ACC112 (cell line): ENCODE results near the gene GORASP1.

Experiments
- H2AFZ ChIP-seq: fragments of 200-600 bp; sonication (generic); one replicate; pipeline ENCODE4 v1.6.0; 2017; ENCODE audit warnings: antibody characterized with exemption, low read length; ENCODE audit not compliant: unreplicated experiment
- H3K27ac ChIP-seq: fragments of 200-600 bp; sonication (generic); 2 replicates; pipeline ENCODE4 v1.5.1; 2014; ENCODE audit warnings: low read depth, mild to moderate bottlenecking, antibody characterized with exemption, low read length, moderate library complexity
- H3K27me3 ChIP-seq: fragments of 200-600 bp; sonication (generic); 2 replicates; pipeline ENCODE4 v1.6.1; 2014; ENCODE audit warnings: mild to moderate bottlenecking, antibody characterized with exemption, low read length, moderate library complexity, mixed read lengths; ENCODE audit not compliant: insufficient read depth
- H3K36me3 ChIP-seq: fragments of 200-600 bp; sonication (generic); 2 replicates; pipeline ENCODE4 v1.6.1; 2016; ENCODE audit warnings: mild to moderate bottlenecking, antibody characterized with exemption, low read length, moderate library complexity, mixed read lengths; ENCODE audit not compliant: insufficient read depth
- H3K4me1 ChIP-seq: fragments of 200-600 bp; sonication (generic); one replicate; pipeline ENCODE4 v1.6.1; 2016; ENCODE audit warnings: low read length, mixed read lengths; ENCODE audit not compliant: insufficient read depth, unreplicated experiment, control insufficient read depth
- H3K4me3 ChIP-seq: fragments of 200-600 bp; sonication (generic); 2 replicates; pipeline ENCODE4 v1.5.1; 2014; ENCODE audit warnings: mild to moderate bottlenecking, low read depth, low read length
- H3K79me2 ChIP-seq: fragments of 200-600 bp; sonication (generic); one replicate; pipeline ENCODE4 v1.6.0; 2016; ENCODE audit warnings: low read length; ENCODE audit not compliant: control insufficient read depth, unreplicated experiment, insufficient read depth

The GORASP1 gene

DNA sequence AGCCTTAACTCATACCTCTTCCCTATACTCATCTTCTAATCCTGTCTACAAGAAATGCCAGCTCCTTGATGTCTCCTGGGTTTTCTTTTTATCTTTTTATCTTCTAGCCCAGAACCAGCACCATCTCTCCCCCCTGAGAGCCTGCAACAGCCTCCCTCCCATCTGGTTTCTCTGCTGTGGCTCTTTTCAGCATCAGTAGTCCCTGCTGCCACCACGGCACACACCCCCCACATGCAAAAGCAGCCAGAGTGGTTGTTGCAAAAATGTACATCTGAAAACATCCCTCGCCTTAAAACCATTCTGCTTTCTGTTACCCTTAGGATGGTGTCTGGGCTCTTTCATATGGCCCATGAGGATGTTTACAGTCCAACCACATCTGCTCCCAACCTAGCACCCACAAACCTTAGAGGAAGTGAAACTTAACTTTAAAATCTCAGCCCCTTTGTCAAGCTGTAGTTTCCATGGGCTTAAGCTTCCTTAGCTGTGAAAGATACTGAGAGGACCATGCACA lies 828 bp upstream of the GORASP1 start:
- H3K36me3 ChIP-seq = no peaks in the 10 kb centered on the region
- H3K4me1 ChIP-seq = peaks cover 19% of the 10 kb centered on the region
- H3K79me2 ChIP-seq = peaks cover 36% of the 10 kb centered on the region
- H2AFZ ChIP-seq = peak overlapping the region; percentile 93
- H3K4me3 ChIP-seq = peak overlapping the region; percentile 92
- H3K27me3 ChIP-seq = no peaks in the 10 kb centered on the region
- peak overlapping the region; percentile 61; the same call in 1 of the 2 replicates for H3K27ac ChIP-seq

DNA sequence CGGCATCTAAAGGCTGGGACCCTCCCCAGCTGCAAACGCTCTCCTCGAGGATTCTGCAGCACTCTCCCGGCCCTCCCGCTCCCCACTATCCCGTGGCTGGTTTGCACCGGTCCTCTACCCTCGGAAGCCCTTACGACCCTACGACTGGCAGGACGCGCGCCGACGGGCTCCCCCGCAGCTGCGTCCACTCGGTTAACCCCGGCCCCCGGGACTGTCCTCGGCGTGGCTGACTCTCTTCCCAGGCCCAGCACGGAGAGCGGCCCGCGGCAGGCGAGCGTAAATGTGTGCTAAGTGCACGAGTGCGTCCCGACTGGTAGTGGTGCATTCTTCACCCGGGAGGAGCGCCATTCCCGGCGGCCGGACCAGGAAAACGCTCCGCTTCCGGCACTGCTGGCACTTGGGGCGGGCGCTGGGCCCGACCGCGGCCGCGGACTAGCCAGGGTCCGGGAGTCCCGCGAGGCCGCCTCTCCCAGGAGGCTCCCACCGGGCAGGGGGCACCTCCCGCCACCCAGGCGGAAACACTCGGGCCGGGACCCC lies 508 bp downstream of the GORASP1 start:
- H2AFZ ChIP-seq = peak overlapping the region; percentile 83
- no peaks in the 10 kb centered on the region for H3K27me3 ChIP-seq
- peak overlapping the region; percentile 61 for H3K27ac ChIP-seq
- H3K4me3 ChIP-seq = peak overlapping the region; percentile 92
- no peaks in the 10 kb centered on the region for H3K36me3 ChIP-seq
- H3K4me1 ChIP-seq = peaks cover 19% of the 10 kb centered on the region
- H3K79me2 ChIP-seq = peaks cover 37% of the 10 kb centered on the region

DNA sequence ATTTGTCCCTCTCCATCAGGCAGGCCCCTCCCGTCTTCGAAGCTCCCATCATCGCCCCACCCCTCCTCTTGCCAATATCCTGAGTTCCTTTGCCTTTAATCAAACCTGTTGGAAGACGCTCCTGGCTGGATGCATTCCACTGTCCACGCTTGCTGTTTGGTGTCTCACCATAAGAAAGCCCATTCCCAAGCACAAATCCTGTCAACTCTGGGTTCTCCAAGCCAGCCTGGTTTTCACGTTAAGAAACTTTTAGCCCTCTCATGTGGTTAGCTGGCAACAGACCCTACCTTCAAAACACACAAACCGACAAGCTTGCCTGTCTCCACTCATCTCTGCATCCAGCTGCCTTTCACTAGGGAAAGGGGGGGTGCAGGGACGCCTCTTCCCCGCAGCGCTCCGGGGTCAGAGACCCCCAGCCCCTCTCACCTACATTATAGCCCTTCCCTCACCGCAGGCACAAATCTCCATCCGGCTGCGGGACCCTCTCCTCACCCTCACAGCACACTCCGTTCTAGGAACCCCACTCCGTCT lies 1.1 kb downstream of the GORASP1 start:
- no peaks in the 10 kb centered on the region for H3K27me3 ChIP-seq
- no peaks in the 10 kb centered on the region for H3K36me3 ChIP-seq
- peaks cover 37% of the 10 kb centered on the region for H3K79me2 ChIP-seq
- H3K4me3 ChIP-seq = peak overlapping the region; percentile 92
- peaks cover 19% of the 10 kb centered on the region for H3K4me1 ChIP-seq
- H3K27ac ChIP-seq = no peak overlapping the region; the same call in 1 of the 2 replicates
- H2AFZ ChIP-seq = peak overlapping the region; percentile 83

DNA sequence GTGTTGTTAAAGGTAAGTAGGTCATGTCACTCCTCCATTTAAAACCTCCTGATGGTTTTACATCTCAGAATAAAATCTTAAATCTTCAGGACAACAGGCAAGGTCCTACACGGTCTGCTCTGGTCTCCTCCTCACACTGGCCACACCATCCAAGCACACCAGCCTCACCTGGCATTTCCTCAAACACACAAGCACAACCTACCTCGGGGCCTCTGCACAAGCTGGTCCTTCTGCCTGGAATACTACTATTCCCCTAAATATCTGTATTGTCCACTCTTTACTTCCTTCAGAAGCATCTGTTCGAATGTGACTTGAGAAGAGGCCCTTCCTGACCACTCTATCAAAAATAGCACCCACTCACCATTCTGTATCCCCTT lies 1.8 kb downstream of the GORASP1 start:
- Histone ChIP-seq H3K4me3 (peak overlapping the region; percentile 92), H3K4me1 (peaks cover 19% of the 10 kb centered on the region), H3K79me2 (peaks cover 37% of the 10 kb centered on the region), H3K36me3 (no peaks in the 10 kb centered on the region), H3K27ac (no peak overlapping the region), H2AFZ (no peak overlapping the region), H3K27me3 (no peaks in the 10 kb centered on the region)

DNA sequence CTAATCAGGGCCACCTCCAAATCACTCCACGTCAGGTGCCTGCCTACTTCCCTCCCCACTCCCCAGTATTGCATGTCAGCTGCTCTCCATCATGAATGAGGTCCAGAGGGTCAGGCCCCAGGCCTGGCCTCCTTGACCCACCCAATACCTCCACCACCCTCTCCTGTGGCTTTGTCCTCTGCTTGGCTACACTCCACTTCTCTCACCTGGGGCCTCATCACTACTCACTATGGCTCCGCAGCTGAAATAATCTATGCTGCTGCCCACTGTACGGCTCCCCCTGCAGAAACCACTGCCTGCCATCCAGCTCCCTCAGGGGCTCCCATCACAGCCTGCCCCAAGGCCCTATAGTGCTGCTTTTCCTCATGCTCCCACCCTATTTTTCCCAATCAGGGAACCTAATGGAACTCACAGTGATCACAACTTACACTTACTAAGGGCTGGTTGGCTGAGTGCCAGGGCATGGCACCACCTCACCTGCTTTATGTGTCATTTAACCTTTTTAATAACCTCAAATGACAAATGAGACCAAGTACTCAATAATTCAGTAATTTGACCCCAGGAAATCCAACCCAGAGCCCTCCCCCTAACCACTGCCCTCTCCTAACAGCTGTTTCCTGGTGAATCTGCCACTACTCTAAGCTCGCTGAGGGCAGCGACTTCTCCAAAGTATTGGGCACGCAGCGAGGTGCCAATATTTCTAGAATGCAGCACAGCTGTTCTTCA lies 2.3 kb downstream of the GORASP1 start:
- Histone ChIP-seq H3K4me1 (peaks cover 19% of the 10 kb centered on the region), H3K79me2 (peaks cover 37% of the 10 kb centered on the region), H3K4me3 (no peak overlapping the region)

DNA sequence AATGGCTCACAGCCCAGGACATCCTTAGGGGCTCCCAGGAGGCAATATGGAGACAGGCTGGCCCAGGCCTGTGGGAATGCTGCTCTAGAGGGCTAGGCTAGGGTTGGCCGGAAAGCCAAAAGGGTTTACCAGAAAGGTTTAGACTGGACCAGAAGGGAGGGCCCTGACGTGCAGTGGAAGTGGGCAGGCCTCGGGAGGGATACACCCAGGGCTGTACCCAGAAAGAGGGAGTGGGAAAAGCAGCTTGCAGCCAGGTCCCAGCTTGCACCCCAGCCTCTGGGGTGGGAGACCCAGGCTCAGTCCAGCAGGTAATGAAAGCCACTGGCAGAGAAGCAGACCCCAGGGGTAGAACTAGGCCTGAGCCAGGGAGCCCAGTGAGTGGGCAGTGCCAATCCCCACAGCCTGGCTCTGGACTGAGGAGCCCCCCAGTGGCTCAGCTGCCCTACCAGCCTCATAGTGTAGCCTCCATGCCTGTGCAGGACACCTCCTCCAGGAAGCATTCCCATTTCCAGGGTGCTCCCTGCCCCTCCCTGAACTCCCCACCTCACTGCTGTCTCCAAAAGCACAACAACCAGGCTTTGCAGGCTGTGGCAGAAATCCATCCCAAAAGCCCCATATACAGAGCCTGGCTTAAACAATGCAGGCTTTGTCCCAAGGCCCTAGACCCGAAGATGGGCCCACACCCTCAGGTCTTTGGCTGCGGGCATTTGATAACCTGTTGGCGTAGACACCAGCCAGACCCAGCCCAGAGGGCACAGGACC lies 3.5 kb downstream of the GORASP1 start:
- Histone ChIP-seq H3K36me3 (no peaks in the 10 kb centered on the region), H3K4me3 (no peak overlapping the region), H3K79me2 (peaks cover 37% of the 10 kb centered on the region), H2AFZ (no peak overlapping the region), H3K27ac (no peak overlapping the region), H3K27me3 (no peaks in the 10 kb centered on the region), H3K4me1 (peaks cover 19% of the 10 kb centered on the region)

More for the DNA sequence above, 2.3 kb downstream of the GORASP1 start:
- H2AFZ ChIP-seq = no peak overlapping the region
- no peaks in the 10 kb centered on the region for H3K27me3 ChIP-seq
- H3K36me3 ChIP-seq = no peaks in the 10 kb centered on the region
- no peak overlapping the region for H3K27ac ChIP-seq

DNA sequence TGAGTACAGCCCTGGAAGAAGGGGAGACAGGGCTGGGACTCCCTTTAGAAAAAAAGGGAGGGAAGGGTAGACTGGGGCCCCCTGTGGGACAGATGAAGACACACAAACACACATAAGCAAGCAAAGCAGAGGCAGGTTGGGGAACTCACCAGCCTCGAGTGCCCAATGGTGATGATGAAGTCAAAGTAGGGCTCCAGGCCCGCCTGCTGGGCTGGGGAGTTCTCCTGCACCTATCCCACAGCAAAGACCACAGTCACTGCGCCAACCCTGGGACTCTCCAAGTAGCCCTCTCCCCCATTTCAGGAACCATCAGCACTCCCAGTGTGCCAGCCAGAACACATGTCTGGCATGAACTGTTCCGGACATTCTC lies 4.1 kb downstream of the GORASP1 start:
- Histone ChIP-seq H3K4me3 (no peak overlapping the region), H3K4me1 (peaks cover 15% of the 10 kb centered on the region), H2AFZ (no peak overlapping the region), H3K27me3 (no peaks in the 10 kb centered on the region), H3K36me3 (no peaks in the 10 kb centered on the region), H3K27ac (no peak overlapping the region), H3K79me2 (peaks cover 37% of the 10 kb centered on the region)

DNA sequence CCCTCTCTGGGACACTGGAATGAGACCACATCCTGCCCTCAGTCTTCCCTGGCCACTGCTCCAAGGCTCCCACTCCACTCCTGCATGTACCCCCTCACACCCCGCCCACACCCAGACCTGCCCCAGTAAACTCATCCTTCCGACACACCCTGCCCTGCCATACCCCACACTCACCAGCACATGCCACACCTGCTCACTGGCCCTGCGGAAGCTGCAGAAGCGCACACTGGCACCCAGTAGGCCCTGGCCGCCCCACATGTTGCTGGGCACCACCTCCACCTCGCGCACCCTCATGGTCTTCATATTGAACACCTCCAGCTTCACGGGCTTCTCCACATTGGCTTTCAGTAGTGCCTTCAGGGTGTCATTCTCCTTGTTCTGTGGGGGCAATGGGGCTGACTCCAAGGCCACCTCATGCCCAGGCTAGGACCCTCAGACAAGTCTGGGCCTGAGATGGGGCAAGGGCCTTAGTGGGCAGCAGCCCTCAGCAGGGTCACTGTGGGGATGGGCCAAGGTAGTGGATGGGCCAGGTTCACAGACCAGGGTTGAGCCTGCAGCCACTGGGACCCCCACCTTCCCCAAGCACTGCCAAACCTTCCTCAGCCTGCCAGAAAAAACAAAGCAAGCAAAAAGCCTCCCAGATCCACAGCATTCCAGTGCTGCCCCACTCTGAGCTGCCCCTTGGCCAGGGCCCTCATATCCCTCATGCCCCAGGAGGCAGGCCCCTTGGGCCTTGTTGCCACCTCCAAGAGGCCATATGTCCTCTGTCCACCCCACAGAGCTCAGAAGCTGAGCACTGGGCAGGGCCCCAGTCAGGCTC lies 4.7 kb downstream of the GORASP1 start:
- H3K36me3 ChIP-seq = no peaks in the 10 kb centered on the region
- no peaks in the 10 kb centered on the region for H3K27me3 ChIP-seq
- no peak overlapping the region for H3K4me3 ChIP-seq
- H2AFZ ChIP-seq = no peak overlapping the region
- peaks cover 37% of the 10 kb centered on the region for H3K79me2 ChIP-seq
- no peak overlapping the region for H3K27ac ChIP-seq
- peaks cover 13% of the 10 kb centered on the region for H3K4me1 ChIP-seq

DNA sequence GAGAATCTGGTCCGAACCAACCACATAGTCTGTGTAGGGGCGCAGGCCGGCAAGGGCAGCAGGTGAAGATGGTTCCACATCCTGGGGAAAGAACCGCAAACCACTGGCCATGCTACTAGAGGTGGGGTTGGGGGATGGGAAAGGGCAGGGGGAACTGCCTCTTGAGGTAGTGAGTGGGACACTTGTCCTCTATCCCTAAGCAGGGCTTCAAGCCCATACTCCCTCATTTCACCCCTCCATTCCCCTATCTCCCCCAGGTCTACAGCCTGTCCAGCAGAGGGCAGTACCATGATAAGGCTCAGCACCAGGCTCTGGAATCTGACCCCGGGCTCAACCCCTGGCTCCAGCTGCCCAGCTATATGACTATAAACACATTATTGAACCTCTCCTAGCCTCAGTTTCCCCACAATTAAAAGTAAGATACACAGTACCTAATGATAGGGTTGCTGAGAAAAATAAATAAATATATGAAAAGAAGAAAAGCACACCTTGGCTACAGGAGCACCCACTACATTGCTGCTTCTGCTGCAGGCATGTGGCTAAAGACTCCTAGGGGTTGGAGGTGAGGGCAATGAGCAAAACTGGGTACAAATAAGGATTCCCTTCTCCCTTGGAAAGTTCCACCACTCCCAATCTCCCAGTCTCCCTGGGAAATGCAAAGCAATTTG lies 6.3 kb downstream of the GORASP1 start:
- Histone ChIP-seq H2AFZ (no peak overlapping the region), H3K27ac (no peak overlapping the region), H3K79me2 (peaks cover 27% of the 10 kb centered on the region), H3K36me3 (no peaks in the 10 kb centered on the region), H3K4me1 (peaks cover 11% of the 10 kb centered on the region), H3K27me3 (no peaks in the 10 kb centered on the region), H3K4me3 (no peak overlapping the region)
